Thymus (tissue), 11 donors: ENCODE data around the gene ACO1. TPM values are rescaled to one million over a fixed set of nuclear protein-coding genes. Genes with fewer than 3 reads are reported as not detected.

Experiments used
- DNase-seq, 9 donors: peaks; one replicate each; pipeline ENCODE4 v3.0.0-alpha.2; 2013; ENCODE audit warnings: low spot score in 9 of 9, low read depth in 6 of 9, missing footprints in 1 of 9
- H3K27ac ChIP-seq, 2 donors: one replicate each; pipeline ENCODE4 v1.5.1; 2013; ENCODE audit warnings: control low read depth in 1 of 2, low read depth in 1 of 2, low read length in 1 of 2, mild to moderate bottlenecking in 1 of 2, moderate library complexity in 1 of 2
- H3K27me3 ChIP-seq, 2 donors: one replicate each; pipeline ENCODE4 v1.5.1; 2013; ENCODE audit warnings: low read length in 1 of 2; ENCODE audit not compliant: control insufficient read depth in 2 of 2, insufficient read depth in 1 of 2
- H3K36me3 ChIP-seq, 2 donors: one replicate each; pipeline ENCODE4 v1.5.1; 2013; ENCODE audit warnings: low read length in 1 of 2, mild to moderate bottlenecking in 1 of 2, moderate library complexity in 1 of 2; ENCODE audit not compliant: control insufficient read depth in 2 of 2, insufficient read depth in 2 of 2
- H3K4me1 ChIP-seq, 2 donors: one replicate each; pipeline ENCODE4 v1.5.1; 2013; ENCODE audit warnings: low read length in 2 of 2; ENCODE audit not compliant: control insufficient read depth in 2 of 2, insufficient read depth in 2 of 2
- H3K4me3 ChIP-seq, 2 donors: one replicate each; pipeline ENCODE4 v1.5.1; 2013; ENCODE audit warnings: low read length in 2 of 2, control low read depth in 1 of 2, mild to moderate bottlenecking in 1 of 2
- H3K9me3 ChIP-seq, 2 donors: one replicate each; pipeline ENCODE4 v1.5.1; 2013; ENCODE audit warnings: low read length in 1 of 2, mild to moderate bottlenecking in 1 of 2; ENCODE audit not compliant: control insufficient read depth in 2 of 2, insufficient read depth in 1 of 2
- WGBS: extraction: QIAGEN DNeasy Blood & Tissue Kit; methylation state at CpG from one replicate; pipeline ENCODE4 v1.1.7; 2013; 5-methylcytosine and 5-hydroxymethylcytosine counted together
- polyA plus RNA-seq: library from polyadenylated mRNA; stranded (reverse); fragments of 200-250 nt; gene quantifications from one replicate; pipeline ENCODE4 v1.2.3, GENCODE V29; 2013
- total RNA-seq: library from RNA; stranded (reverse); fragments of 120-200 nt; gene quantifications from one replicate; pipeline ENCODE4 v1.2.4, GENCODE V29; 2013
- donor health status: healthy.

Gene ACO1
- total and polyA plus RNA-seq, 2 donors: 9.0 to 18.7 TPM

DNA sequence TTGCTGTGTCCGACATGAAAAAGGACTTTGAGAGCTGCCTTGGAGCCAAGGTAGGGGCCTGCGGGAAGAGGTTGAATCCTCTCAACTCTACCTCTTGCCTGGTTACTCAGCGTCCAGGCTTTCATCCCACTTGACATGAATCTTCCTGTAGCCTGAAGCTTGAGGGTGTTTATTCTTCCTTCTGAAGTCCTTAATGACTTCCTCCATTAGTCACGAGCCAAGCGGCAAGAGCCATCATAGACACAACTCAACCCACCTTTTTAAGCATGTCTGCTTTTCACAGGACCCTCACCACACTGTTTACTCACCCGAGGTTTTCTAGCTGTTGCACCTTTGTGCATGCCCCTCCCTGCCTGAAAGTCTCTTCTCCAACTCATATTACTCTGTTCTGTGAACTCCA is 40.2 kb downstream of the ACO1 start:
- Histone ChIP-seq H3K27ac (no peak overlapping the region), H3K4me1 (peaks cover 0 to 11% of the 10 kb centered on the region in 2 donors), H3K9me3 (no peaks in the 10 kb centered on the region), H3K27me3 (no peaks in the 10 kb centered on the region), H3K36me3 (peaks cover 0 to 16% of the 10 kb centered on the region in 2 donors), H3K4me3 (no peak overlapping the region)
- DNase-seq: no peak
- WGBS: 86% methylated on average over 6 of the region's 6 CpGs

DNA sequence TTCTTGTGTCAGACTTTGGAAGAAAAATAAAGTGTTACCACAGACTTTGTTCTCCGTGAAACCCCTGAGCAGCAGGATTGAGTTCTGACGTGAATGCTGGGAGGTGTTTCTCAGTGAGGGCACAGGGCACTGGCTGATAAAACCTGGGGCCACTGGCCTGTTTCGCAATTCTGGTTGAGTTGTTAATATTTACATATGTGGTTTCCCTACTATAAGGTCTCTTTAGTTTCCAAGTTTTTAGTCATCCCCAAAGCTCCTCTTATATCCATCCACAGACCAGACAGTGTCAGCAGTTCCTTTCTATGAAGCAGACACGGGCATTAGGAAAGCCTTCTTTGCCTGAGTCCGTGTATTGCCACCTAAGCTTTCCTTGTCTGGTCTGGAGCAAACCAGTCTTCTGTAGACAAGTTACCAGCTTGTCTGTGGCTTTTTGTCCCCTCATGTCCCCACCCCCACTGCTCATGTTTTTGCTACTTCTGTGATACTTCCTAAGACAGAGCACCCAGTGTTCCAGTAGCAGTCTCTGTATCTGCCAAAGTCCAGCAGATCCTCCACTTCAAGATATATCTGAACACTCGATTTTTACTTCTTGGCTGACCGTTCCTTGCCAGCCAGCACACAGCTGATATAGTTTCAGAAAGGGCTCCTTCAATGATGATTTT is 42.0 kb downstream of the ACO1 start:
- H3K4me1 ChIP-seq: peaks cover 0 to 11% of the 10 kb centered on the region in 2 donors
- H3K27me3 ChIP-seq: no peaks in the 10 kb centered on the region
- WGBS: 95% methylated on average over 7 of the region's 7 CpGs
- H3K36me3 ChIP-seq: peaks cover 5 to 16% of the 10 kb centered on the region in 2 donors
- DNase-seq: peak in 1 of 9 donors; percentile 4
- no peaks in the 10 kb centered on the region for H3K9me3 ChIP-seq
- no peak overlapping the region for H3K4me3 ChIP-seq
- no peak overlapping the region for H3K27ac ChIP-seq

DNA sequence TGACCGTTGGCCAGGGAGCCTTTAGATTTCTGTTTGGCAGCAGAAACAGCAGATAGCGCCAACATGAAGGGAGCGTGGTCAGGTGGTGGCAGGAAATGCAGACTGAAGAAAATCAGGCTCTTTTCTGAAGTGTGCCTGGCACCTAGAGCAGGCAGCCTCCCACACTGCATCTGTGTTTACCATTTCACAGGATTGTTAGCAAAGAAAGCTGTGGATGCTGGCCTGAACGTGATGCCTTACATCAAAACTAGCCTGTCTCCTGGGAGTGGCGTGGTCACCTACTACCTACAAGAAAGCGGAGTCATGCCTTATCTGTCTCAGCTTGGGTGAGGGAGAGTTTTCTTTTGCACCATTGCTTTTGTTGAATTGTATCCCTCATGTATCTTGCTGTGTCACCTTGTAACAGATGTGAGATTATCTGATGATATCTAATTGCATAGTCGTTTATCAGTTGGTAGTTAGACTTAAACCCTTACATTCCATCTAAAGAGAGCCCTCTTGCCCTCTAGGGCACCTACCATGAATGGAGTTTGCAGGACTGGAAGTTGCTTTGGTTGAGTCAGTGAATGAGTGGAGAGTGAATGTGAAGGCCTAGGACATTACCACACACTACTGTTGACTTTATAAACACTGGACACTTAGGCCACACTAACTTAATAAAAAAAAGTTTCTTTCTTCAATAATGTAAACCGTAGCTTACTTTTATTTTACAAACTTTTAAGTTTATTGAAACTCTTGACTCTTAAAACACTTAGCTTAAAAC is 42.8 kb downstream of the ACO1 start:
- no peaks in the 10 kb centered on the region for H3K9me3 ChIP-seq
- peaks cover 5 to 16% of the 10 kb centered on the region in 2 donors for H3K36me3 ChIP-seq
- 43% methylated on average over 8 of the region's 8 CpGs for WGBS
- no peaks in the 10 kb centered on the region for H3K27me3 ChIP-seq
- H3K4me3 ChIP-seq: no peak overlapping the region
- H3K4me1 ChIP-seq: peaks cover 0 to 11% of the 10 kb centered on the region in 2 donors
- DNase-seq: peak in 5 of 9 donors; percentile 7 to 59 (median 20)
- H3K27ac ChIP-seq: peak overlapping the region in 1 of 2 donors; percentile 47

DNA sequence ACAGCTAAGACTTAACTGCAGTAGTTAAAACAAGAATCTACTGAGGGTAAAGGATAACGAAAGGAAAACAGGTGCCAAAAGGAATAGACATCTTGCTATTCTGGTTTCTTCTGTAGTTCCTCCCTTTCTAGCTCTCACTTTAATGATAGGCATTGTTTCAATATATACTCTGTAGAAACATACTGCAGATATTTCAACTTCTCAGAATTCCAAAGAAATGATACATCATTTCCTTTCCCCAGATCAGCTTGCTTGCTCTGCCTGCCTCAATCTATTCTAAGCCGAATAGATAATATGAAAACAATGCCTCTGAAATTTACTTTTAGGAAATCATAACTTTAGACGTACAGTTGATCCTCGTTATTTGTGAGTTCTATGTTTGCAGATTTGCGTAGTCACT is 46.3 kb downstream of the ACO1 start:
- WGBS: 98% methylated on average over 5 of the region's 5 CpGs

DNA sequence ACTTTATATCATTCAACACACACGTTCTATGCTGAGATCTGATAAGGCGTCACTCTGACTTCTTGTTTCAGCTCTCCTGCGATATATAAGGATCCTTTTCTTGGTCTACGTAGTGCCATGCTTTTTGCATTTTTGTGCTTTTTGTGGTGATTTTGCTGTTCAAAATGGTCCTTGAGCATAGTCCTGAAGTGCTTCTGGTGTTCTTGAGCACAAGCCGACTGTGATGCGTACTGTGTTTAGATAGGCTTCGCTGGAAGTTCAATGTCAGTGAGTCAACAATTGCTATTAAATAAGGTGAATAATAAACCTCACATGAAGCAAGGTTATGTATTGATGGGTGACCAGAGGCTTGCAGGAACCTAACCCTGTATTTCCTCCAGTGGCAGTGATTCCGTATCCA is 46.8 kb downstream of the ACO1 start:
- WGBS: 99% methylated on average over 8 of the region's 8 CpGs
- peaks cover 0 to 11% of the 10 kb centered on the region in 2 donors for H3K4me1 ChIP-seq
- DNase-seq: no peak

More for the DNA sequence above, 46.3 kb downstream of the ACO1 start:
- Histone ChIP-seq H3K36me3 (peaks cover 9 to 24% of the 10 kb centered on the region in 2 donors), H3K4me1 (peaks cover 0 to 11% of the 10 kb centered on the region in 2 donors), H3K27me3 (no peaks in the 10 kb centered on the region), H3K9me3 (no peaks in the 10 kb centered on the region), H3K4me3 (no peak overlapping the region), H3K27ac (no peak overlapping the region)
- DNase-seq: no peak

DNA sequence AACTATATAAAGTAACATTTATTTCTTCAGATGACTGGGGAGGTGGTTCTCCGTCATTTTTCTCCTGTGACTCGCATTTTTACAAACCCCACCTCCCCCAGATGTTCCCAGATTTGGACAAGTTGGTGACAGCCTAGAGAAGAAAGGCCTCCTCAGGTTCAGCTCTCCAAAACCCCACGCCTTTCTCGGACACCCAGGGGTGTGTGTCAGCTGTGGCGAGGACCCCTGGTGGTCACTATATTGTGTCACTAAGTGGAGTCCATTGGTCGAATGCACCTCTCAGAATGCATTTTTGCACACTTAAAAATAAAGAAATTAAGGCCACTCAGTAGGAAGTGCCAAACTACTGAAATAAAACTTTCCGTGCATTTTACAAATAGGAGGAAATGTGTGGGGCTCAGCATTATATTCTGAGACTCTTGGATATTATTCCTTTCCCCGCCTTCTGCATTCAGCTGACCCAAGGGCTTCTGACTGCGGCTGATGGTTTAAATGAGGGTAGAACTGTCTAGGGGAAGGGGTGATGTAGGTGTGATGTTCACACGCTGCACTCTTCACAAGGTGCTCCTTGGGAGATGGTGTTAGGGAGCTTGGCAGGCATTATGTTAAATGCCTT is 47.6 kb downstream of the ACO1 start:
- Histone ChIP-seq H3K9me3 (no peaks in the 10 kb centered on the region), H3K27ac (no peak overlapping the region), H3K36me3 (peaks cover 13 to 27% of the 10 kb centered on the region in 2 donors), H3K4me1 (peaks cover 0 to 5% of the 10 kb centered on the region in 2 donors), H3K27me3 (no peaks in the 10 kb centered on the region), H3K4me3 (no peak overlapping the region)
- DNase-seq: peak in 4 of 9 donors; percentile 3 to 33 (median 16)
- 91% methylated on average over 10 of the region's 10 CpGs for WGBS

More for the DNA sequence above, 46.8 kb downstream of the ACO1 start:
- no peaks in the 10 kb centered on the region for H3K27me3 ChIP-seq
- H3K9me3 ChIP-seq: no peaks in the 10 kb centered on the region
- peaks cover 11 to 22% of the 10 kb centered on the region in 2 donors for H3K36me3 ChIP-seq
- H3K27ac ChIP-seq: no peak overlapping the region
- H3K4me3 ChIP-seq: no peak overlapping the region

DNA sequence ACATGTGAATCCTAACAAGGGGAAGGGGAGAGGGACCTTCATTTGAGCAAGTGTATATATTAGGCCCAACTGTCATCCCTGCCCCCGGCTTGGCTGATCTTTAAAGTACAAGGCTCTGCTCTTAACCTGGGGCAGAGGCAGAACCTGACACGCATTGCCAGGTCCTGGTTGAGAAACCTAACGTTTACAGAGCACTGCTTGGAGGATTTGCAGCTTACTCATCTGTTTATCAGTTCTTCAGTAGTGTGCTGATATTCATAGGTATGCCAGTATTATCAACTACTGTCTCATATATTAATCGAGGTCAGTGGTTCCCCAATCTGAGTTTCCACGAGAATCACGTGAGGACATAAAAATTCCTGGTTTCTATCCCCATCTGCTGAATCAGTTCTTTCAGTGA is 50.4 kb downstream of the ACO1 start:
- Histone ChIP-seq H3K4me1 (no peaks in the 10 kb centered on the region), H3K27ac (no peak overlapping the region), H3K9me3 (no peaks in the 10 kb centered on the region), H3K4me3 (no peak overlapping the region), H3K36me3 (peaks cover 13 to 33% of the 10 kb centered on the region in 2 donors), H3K27me3 (no peaks in the 10 kb centered on the region)
- no peak for DNase-seq
- 91% methylated on average over 6 of the region's 6 CpGs for WGBS

DNA sequence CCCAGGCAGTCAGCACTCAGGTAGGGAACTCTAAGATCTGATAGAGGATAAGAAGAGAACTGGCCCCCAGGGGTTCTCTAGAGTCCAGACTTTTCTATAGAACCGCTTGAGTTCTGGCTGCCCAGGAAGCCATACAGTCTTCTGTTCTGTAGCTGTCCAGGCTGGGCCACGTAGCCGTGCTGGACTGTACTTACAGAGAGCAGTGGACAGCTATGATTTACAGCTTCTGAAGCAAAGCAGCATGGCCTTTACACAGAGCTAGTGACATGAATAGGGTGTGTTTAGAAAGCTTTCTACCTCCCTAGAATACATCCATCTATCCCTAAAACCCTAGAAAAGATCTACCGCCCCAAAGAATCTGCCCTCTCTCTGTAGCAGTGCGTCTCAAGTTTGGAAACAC is 57.2 kb downstream of the ACO1 start:
- Histone ChIP-seq H3K4me1 (no peaks in the 10 kb centered on the region), H3K9me3 (no peaks in the 10 kb centered on the region), H3K27ac (no peak overlapping the region), H3K27me3 (no peaks in the 10 kb centered on the region), H3K4me3 (no peak overlapping the region), H3K36me3 (peaks cover 8 to 25% of the 10 kb centered on the region in 2 donors)
- no peak for DNase-seq
- 98% methylated on average over 5 of the region's 5 CpGs for WGBS

DNA sequence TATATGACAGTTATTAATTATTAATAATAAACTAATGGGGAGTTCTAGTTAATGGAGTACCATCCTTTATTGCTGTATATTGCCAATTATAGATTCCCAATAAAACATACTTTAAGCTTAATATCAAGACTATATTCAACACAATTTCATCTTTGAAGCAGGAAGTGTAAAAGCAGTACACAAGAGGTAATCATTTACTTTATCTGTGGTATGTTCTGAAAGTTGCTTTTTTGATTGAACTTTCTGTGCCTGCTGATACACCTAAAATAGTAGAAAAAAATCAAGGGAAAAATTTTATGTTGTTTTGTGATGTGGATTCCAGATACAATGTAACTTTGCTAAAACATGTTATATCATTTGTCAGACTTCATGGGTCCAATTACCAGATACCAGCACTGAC is 58.0 kb downstream of the ACO1 start:
- H3K4me1 ChIP-seq: no peaks in the 10 kb centered on the region
- no peak overlapping the region for H3K27ac ChIP-seq
- H3K36me3 ChIP-seq: peaks cover 9 to 23% of the 10 kb centered on the region in 2 donors
- no peak for DNase-seq
- H3K4me3 ChIP-seq: no peak overlapping the region
- no peaks in the 10 kb centered on the region for H3K9me3 ChIP-seq
- no peaks in the 10 kb centered on the region for H3K27me3 ChIP-seq
